NCI-H2171 (cell line): ENCODE measurements around the gene WDR90.
A peak's percentile ranks its signal among the peaks of the same experiment; 100 is the strongest.

Experiments
- DNase-seq: peaks from one replicate; lab custom pipeline; 2025; lab: John Stamatoyannopoulos, UW

The WDR90 gene

DNA sequence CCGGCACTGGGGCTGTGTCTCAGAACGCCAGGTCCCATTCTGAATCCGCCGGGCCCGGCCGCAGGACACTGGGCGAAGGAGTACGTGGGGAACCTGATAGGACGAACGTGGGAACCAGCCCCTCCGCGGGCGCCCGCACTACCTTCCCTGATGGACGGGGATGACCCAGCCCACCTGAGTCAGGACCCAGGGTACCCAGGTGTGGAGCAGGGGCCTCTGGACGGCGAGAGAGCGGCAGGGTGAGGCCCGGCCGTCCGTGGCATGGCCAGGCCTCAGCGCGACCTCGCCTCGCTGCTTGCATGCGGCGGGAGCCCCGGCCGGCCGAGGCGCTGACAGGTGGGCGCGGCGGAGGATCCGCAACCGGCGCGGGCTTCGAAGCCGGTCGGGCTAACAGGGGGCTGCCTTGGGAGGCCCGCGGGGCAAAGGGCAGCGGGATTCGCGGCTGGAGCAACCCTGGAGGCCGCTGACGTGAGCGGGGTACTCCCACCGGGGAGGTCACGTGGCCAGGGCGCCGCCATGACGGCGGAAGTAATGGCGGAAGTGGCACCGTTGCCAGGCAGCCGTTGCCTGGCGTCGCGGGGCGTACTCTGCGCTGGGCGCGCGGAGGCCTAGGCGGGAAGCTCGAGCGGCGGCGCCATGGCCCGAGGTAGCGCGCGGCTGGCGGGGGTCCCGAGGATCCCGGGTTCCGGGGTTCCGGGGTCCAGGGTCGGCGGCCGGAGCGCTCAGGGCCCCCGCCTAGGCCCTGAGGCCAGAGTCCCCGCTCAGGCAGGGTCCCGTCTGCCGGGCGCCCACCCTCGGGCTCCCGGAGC, at the start of gene WDR90:
WDR90 (plus strand) TSS at position 585 of the 809 bp plus-strand sequence; CDS start at position 637, 52 bp downstream.
- DNase-seq: peak; percentile 93

DNA sequence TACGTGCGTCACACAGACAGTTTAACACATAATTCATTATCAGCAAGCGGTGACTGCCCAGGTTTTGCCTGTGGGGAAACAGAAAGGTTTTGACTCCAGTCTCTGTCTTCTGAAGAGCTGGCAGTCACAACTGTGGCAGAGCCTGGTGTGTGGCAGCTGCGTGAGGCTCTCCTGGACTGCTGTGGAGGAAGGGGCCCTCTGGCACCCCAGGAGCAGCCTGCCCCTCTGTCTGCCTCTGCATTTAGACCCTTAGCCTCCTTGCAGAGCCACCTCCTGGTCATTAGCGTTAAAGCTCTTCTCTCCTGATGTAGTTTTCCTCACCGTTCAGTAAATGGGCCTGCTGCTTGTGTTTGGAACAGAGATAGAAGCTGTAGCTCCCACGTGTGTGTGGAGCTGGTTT, 48.4 kb upstream of the WDR90 start:
- DNase-seq: no peak

DNA sequence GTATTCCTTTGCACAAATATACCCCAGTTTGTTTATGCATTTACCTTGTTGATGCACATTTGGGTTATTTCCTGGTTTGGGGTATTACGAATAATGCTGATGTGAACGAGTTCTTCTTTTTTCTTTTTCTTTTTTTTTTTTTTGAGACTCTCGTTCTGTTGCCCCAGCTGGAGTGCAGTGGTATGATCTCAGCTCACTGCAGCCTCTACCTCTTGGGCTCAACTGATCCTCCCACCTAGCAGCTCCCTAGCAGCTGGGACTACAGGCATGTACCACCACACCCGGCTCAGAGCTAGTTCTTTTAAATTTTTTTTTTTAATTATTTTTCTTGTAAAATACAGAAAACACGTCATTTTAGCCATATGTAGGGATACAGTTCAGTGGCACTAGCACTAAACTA, 45.2 kb upstream of the WDR90 start:
- DNase-seq: no peak

DNA sequence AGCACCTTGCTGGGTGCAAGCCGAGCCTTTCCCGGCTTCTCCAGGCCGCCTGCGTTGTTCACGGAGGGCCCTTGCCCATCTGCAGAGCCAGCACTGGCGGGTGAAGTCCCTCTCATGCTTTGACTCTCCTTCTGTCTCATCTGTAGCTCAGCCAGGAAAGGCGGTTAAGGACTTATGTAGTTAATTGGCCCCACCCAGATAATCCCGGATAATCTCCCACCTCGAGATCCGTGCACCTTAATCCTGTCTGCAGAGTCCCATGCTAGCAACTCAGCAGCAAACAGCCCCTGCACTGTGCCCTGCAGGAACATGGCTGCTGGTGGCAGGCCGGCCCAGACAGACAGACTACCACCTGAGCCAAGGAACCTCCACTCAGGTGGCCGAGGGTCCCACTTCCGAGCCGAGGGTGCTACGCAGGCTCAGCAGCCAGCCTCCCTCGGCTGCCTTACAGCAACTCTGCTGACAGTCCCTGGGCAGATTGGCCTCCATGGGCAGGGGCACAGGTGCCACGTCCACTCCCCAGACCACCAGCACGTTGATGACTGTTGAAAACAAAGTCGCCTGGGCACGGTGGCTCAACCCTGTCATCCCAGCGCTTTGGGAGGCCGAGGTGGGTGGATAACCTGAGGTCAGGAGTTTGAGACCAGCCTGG, 42.4 kb upstream of the WDR90 start:
- DNase-seq: no peak

DNA sequence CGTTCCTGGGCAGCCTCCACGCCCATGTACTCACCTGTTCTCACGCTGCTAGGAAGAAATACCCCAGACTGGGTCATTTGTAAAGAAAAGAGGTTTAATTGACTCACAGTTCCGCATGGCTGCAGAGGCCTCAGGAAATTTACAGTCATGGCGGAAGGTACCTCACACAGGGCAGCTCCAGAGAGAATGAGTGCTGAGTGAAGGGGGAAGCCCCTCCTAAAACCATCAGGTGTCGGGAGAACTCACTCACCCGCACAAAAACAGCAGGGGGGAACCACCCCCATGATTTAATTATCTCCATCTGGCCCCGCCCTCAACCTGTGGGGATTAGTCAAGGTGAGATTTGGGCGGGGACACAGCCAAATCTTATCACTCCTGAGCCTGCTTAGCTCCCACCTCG, 41.1 kb upstream of the WDR90 start:
- no peak for DNase-seq

DNA sequence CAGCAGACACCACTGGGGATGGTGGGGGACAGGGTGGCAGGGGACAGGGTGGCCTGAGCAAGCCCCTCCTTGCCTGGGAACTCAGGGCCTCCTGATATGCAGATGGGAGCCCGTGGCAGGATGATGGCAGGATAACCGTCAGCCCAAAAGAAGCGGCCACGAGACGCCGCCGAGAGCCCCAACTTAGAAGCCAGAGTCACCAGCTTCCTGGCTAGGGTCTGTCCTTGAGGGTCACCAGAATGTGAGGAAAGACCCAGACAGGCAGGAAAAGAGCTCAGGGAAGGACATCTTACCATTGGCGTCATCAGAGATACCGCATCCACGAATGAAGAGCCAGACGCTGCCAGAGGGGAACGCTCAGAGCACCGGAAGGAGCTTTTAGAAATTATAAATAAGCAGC, 39.8 kb upstream of the WDR90 start:
- DNase-seq: no peak

DNA sequence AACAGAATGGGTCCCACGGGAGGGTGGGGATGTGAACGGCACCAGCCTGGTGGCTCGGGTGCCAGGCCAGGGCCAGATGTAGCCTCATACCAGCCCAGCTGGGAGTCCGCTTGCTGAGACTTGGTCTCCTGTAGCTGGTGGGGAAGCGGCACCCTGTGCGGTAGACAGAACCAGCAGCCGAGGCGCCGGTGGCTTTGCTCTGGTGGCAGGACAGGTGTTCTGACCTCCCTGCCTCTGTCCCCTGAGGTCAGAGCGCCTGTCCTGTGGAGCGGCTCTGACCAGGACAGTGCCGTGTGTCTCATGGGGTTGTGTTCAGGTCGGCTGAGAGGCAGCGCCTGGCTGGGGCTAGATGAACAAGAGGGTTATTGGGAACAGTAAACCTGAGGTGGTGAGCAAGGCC, 39.2 kb upstream of the WDR90 start:
- DNase-seq: no peak

DNA sequence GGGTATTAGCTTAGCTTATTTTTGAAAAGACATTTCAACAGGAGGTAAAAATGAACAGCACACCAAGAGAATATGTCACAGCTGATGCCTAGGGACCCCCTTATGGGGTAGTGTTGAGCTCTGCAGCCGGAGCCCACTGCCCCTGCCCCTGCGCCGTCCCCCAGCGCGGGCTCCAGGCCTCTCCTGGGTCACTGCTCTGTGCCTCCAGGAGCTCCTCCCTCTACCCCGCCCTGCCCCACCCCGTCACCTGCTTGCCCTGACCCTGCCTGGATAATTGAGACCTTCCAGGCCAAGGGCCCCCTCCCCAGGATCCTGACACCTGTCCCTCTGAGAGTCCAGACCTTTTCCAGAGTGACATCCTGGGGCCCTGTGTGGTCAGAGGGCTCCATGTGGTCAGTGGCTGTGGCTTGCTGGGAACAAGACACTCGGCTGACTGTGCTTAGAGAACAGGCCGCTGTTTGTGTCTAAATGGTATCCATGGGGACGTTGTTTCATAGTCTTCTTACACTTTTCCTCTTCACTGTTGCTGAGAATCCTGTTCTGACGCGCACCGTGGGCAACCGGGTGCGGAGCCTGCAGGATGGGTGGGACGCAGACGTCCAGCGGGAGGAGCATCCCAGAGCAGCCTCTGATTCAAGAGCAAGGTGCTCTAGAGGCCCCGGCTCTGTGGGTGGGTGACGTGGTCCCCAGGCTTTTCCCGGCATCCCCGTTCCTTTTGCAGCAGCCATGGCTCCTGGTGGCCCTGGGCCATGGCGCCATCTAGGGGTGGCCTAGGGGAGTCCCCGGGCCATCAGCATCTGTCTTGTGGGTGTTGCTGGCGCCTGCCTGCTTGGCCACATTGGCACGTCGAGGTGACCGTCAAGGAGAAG, 38.4 kb upstream of the WDR90 start:
- DNase-seq: no peak

DNA sequence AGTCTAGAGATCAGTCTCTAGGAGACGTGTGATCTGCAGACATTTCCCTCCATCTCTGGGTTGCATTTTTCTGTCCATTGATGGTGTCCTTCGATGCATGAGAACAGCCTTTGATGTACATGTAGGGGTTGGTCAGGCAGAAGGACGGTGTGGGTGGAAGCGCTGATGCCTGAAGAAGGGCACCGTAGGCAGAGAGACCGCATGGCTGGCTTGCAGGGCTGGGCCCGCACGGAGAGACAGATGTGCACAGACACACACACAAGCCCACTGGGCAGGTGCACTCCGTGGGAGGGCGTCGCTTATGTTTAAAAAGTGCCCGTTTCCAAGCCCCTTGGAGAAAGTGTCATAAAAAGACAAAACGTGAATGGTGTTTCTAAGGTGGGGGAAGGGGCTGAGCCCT, 34.0 kb upstream of the WDR90 start:
- DNase-seq: no peak

DNA sequence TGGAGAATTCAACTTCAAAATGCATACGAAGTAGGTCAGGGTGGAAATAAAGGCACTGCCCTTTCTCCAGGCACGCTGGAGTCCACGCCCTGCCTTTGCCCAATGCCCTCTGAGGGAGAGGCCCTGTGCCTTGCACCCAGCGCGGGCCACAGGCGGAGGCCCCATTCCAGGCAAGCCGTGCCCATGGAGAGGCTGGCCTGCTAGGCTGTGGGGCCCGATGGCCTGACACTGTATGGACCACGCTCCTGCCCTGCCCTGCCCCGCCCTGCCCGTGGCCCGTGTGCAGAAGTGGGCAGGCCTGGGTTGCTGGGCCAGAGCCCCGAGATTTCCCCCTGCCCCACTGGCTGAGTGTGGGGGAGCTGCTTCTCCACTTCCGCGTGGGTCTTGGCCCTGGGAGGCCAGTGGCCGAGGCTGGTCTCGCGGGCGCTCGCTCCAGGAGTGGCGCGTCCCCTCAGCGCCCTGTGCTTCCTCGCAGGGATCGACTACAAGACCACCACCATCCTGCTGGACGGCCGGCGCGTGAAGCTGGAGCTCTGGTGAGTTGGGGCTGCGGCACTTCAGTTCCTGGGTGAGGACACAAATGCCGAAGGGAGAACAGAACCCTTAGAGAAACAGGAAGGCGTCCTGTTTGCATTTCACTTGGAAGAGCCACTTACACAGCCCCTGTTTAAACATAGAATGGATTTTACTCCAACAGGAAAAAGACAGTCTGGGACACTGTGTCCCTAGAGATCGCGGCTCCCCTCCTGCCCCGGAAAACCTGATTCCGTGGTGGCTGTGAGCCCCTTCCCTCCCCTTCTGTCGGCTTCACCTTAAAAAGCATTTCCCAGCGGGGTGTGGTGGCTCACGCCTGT, 32.2 kb upstream of the WDR90 start:
- no peak for DNase-seq

DNA sequence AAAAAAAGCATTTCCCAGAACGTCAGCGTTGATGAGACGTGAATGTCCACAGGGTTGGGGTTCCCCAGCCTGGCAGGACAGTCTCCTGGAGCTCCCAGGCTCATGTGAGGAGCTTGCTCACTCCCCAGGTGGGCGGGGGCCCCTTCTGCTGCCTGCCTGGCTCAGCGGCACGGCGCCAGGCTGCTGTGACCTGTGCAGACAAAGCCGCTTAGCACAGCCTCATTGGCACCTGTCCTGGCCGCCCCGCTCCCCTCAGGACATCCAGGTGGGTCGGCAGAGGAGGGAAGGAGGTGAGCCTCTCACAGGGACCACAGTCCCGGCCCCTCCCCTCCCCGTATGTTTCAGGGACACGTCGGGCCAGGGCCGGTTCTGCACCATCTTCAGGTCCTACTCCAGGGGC, 31.3 kb upstream of the WDR90 start:
- DNase-seq: no peak

DNA sequence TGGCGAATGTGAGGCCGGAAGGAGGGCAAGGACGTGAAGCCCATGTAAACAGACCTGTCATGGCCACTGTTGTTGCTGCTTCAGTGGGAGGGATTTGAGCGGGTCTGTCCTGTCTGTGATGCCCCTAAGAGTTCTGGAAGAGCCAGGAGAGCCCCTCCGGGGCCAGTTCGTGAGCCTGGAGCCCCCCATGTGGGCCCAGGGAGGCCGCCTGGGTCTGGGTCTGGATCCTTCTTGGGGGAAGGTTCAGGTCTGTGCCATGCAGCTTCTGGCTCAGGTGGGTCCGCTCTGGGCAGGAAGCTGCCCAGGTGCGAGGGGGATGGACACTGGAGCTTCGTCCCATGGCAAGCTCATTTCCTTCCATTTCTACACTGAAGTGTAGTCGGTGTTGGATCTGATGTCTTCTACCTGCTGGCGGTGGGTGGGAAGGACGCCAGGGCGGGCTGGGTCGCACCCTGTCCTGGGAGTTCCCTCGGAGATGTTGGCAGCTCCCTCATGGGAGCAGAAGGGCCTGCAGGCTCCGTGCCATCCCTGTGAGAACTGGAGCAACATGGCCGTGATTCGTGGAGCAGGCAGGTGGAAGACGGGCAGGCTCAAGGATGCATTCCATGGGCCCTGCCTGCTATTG, 29.6 kb upstream of the WDR90 start:
- DNase-seq: no peak

DNA sequence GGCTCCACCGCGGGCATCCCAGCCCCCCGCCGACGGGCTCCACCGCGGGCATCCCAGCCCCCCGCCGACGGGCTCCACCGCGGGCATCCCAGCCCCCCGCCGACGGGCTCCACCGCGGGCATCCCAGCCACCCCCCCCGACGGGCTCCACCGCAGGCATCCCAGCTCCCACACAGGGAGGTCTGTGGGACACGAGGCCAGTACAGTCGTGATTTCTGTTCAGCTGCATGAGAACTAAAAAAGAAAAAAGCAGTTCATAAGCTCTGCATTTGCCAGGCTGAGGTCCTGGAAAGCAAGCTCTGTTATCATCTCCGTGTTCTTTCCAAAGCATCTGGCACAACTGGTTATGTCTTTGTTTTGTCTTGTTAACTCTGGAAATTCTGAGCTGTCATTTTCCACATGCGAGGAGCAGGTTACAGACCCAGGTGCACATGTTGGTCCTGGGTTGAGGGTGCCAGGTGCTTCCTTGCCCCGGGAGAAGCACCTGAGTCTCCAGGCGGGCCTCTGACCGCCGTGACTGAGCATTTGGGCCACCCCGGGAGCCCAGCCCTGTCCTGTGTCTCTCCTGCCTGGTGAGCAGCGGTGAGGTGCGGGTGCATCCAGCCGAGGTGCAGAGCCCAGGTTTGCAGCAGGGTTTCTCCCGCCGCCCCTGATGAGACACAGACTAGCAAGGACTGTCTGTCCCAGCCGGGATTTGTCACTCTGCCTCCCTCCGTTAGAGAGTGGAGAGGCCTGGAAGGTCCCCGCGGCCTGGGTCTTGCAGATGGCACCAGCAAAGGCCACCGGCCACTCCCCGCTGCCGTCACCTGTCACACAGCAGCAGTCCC, 28.3 kb upstream of the WDR90 start:
- no peak for DNase-seq

DNA sequence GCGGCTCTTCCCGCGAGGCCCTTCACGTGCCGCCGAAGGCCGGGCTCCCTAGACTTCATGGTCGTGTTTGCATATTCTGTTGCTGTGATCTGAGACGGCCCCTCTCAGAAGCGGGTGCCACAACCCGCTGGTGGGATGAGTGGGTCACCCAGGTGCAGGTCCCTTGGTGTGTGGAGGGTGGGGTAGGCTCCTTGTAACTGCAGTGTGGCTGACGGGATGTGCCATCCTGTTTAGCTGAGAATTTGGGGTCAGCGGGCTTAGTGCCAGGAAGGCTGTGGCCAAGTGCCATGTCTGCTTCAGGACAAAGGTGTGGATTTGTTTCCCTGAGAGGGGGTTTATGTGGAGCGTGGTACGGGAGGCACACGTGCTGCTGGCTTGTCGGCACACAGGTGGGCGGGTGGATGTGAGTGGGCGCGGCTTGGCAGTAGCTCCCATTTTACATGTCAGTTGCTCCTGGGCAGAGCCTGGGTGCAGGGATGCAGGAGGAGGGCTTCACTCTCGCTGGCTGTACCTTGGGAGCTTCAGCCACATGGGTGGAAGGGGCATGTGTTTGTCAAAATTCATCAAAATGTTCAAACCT, 27.5 kb upstream of the WDR90 start:
- peak; percentile 45 for DNase-seq

DNA sequence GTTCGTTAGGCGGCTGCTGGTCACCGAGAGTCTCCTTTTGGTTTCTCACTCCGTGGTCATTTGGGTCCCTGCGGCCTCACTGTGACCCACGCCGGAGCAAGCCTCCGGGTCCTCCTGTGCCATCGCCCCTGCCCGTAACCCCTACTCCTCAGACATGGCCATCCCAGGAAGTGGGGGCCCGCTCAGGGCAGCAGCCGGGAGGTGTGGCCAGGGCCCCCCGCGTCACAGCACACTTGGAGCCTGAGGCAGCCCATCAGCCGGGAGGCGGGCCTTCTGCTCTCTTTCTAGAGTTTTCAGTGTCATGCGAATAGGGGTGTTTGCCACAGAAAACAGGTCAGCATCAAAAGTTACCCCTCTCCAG, 26.3 kb upstream of the WDR90 start:
- no peak for DNase-seq

DNA sequence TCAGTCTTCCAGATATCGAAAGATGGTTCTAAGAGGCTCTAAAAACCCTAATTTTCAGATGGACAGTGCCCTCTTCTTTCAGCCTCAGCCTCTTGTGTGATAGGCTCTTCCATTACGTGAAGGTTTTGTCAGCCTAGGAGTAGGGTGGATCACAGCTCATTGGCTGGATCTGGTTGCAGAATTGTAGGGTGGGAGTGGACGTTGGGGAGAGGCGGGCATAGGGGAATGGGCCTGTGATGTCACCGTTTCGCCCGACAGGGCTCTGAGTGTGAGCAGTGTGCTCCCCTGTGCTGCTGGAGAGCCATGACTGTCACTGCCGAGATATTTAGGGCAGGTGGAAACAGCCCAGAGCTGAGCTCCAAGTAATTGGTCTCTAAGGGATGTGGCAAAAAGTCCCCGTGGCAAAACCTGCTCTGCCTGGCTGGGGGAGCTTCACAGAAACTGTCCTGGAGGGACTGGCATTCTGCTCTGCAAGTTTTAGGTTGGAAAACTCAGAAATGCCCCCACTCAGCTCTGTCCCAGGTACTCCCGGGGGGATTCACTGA, 24.6 kb upstream of the WDR90 start:
- DNase-seq: no peak

DNA sequence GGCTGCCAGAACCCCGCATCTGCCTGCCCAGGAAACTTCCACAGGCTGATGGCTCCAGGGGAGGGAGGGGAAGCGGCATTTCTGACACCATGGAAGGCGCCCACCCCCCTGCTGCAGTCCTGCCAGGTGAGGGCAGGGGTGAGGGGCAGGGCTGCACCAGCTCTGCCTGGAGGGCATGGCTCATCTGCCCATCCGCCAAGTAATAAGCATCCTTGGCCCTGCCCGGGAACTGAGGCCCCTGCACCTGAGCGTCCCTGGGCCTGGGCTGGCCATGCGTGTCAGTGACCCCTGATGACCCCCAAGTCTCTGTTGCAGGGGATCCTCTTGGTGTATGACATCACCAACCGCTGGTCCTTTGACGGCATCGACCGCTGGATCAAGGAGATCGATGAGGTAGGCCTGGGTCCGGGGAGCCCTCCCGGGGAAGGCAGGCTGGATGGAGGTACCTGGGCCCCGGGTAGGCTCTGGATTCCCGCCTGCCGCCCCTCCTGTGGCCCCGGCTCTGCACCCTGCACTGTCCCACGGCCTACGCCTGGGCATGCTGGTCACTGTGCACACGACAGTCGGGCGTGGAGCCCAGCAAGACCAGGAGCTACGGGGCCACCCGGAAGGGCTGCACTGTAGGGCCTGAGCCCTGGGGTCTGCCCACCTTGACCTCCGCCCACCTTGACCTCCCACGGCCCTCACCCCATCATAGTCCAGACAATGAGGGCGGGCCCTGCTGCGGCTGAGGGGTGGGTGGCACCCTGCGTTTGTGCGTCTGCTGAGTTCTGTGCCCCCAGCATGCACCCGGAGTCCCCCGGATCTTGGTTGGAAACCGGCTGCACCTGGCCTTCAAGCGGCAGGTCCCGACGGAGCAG, 23.8 kb upstream of the WDR90 start:
- no peak for DNase-seq

DNA sequence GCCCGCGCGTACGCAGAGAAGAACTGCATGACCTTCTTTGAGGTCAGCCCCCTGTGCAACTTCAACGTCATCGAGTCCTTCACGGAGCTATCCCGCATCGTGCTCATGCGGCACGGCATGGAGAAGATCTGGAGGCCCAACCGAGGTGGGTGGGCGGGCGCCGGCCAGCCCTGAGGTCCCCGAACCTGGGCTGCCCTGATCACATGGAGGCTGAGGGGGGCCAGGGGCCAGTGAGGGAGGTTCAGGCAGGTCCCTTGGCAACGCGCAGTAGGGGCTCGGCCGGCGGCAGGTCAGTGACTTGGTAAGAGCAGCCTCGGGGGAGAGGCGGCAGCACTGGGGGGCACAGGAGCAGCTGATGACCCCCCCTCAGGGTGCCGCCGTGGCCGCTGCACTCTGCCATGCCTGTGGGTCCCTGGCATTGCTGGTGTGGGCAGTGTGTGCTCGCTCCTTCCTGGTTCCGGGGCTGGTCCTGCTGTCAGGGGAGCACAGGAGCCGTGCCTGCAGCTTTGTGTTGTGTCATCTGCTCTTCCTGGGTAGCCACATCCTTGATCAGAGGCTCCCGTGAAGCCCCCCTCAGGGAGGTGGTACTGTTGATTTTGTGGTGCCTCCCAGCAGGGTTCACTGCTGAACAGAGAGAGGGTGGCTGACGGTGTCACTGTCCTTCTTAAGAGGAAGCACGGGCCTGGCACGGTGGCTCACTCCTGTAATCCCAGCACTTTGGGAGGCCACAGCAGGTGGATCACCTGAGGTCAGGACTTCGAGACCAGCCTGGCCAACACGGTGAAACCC, 23.0 kb upstream of the WDR90 start:
- no peak for DNase-seq
